Tibial artery (tissue), 4 donors: ENCODE measurements around the gene ODAD2.
"Not testable (repeated sequence)": the region's sequence is repeated elsewhere in the genome, so short reads cannot be mapped to it uniquely, and the experiment has no call there.

Source experiments
- DNase-seq, 2 donors: peaks; one replicate each; pipeline ENCODE4 v3.0.0-alpha.2; 2019
- H3K27ac ChIP-seq, 2 donors: fragments of 200-600 bp; sonication (generic) in 1 of 2; 1 replicate in 1 of 2; 2 replicates in 1 of 2; pipeline ENCODE4 v1.5.1; 2018 to 2019; ENCODE audit warnings: mild to moderate bottlenecking in 1 of 2
- H3K27me3 ChIP-seq, 2 donors: fragments of 200-600 bp; sonication (generic) in 1 of 2; one replicate each; pipeline versions ENCODE4 v1.5.1 to v1.6.0; 2016 to 2019
- H3K36me3 ChIP-seq, 3 donors: fragments of 200-600 bp; sonication (generic) in 2 of 3; one replicate each; pipeline ENCODE4 v1.5.1; 2016 to 2019; ENCODE audit warnings: mild to moderate bottlenecking in 2 of 3
- H3K4me1 ChIP-seq, 4 donors: fragments of 200-600 bp; sonication (generic) in 2 of 4; 1 replicate in 3 of 4; 2 replicates in 1 of 4; pipeline ENCODE4 v1.5.1; 2016 to 2019
- H3K4me3 ChIP-seq, 2 donors: fragments of 200-600 bp; sonication (generic) in 1 of 2; 1 replicate in 1 of 2; 2 replicates in 1 of 2; pipeline ENCODE4 v1.5.1; 2018 to 2019; ENCODE audit warnings: mild to moderate bottlenecking in 2 of 2
- H3K9me3 ChIP-seq, 3 donors: fragments of 200-600 bp; sonication (generic) in 1 of 3; one replicate each; pipeline ENCODE4 v1.5.1; 2016 to 2019
- intact Hi-C: fragments of 100-400 bp; cut with DNase I; formaldehyde crosslinking; loops from one replicate; pipeline ENCODE4 v1.15.0; 2023; ENCODE audit warnings: low total_unique reads
- TF ChIP-seq, protein P1 (sequence below), 2 experiments: fragments of 200-600 bp in 1 of 2; fragments of 450-650 bp in 1 of 2; IDR thresholded peaks; one replicate each; pipeline ENCODE4 v1.5.1; 2017 to 2019; ENCODE audit warnings: antibody characterized with exemption in 2 of 2, mild to moderate bottlenecking in 1 of 2, moderate library complexity in 1 of 2

ODAD2 gene

GRCh38 chr10:27986821-27987220 is 12.1 kb downstream of the ODAD2 start:
- Histone ChIP-seq H3K9me3 (no peaks in the 10 kb centered on the region), H3K27me3 (no peaks in the 10 kb centered on the region), H3K36me3 (no peaks in the 10 kb centered on the region), H3K4me1 (no peaks in the 10 kb centered on the region), H3K27ac (no peak overlapping the region), H3K4me3 (no peak overlapping the region)
- TF ChIP-seq, protein P1, sequence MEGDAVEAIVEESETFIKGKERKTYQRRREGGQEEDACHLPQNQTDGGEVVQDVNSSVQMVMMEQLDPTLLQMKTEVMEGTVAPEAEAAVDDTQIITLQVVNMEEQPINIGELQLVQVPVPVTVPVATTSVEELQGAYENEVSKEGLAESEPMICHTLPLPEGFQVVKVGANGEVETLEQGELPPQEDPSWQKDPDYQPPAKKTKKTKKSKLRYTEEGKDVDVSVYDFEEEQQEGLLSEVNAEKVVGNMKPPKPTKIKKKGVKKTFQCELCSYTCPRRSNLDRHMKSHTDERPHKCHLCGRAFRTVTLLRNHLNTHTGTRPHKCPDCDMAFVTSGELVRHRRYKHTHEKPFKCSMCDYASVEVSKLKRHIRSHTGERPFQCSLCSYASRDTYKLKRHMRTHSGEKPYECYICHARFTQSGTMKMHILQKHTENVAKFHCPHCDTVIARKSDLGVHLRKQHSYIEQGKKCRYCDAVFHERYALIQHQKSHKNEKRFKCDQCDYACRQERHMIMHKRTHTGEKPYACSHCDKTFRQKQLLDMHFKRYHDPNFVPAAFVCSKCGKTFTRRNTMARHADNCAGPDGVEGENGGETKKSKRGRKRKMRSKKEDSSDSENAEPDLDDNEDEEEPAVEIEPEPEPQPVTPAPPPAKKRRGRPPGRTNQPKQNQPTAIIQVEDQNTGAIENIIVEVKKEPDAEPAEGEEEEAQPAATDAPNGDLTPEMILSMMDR (IDR thresholded peaks at IDR 0.05): no peak
- intact Hi-C loops: no loop called here
- DNase-seq: no peak

- Histone ChIP-seq H3K9me3 (peaks cover 0 to 8% (median 0%) of the 10 kb centered on the region in 3 donors), H3K27me3 (no peaks in the 10 kb centered on the region), H3K36me3 (no peaks in the 10 kb centered on the region), H3K4me1 (no peaks in the 10 kb centered on the region), H3K4me3 (no peak overlapping the region), H3K27ac (no peak overlapping the region)
- TF ChIP-seq, protein P1 (IDR thresholded peaks at IDR 0.05): no peak
- intact Hi-C loops: no loop called here
- DNase-seq: no peak
These were observed 15.9 kb downstream of the ODAD2 start for GRCh38 chr10:27982875-27983543.

- intact Hi-C loops: no loop called here
- Histone ChIP-seq H3K27me3 (no peaks in the 10 kb centered on the region), H3K9me3 (peaks cover 0 to 8% (median 0%) of the 10 kb centered on the region in 3 donors), H3K4me3 (no peak overlapping the region), H3K27ac (no peak overlapping the region), H3K36me3 (no peaks in the 10 kb centered on the region), H3K4me1 (no peaks in the 10 kb centered on the region)
- TF ChIP-seq, protein P1 (IDR thresholded peaks at IDR 0.05): no peak
- DNase-seq: no peak
These were observed 17.1 kb downstream of the ODAD2 start for GRCh38 chr10:27981744-27982143.

GRCh38 chr10:27970795-27971194 is 28.1 kb downstream of the ODAD2 start:
- H3K27me3 ChIP-seq, H3K9me3 ChIP-seq, H3K36me3 ChIP-seq, DNase-seq, H3K4me1 ChIP-seq, H3K27ac ChIP-seq, H3K4me3 ChIP-seq, intact Hi-C loops: not testable (repeated sequence)

DNA sequence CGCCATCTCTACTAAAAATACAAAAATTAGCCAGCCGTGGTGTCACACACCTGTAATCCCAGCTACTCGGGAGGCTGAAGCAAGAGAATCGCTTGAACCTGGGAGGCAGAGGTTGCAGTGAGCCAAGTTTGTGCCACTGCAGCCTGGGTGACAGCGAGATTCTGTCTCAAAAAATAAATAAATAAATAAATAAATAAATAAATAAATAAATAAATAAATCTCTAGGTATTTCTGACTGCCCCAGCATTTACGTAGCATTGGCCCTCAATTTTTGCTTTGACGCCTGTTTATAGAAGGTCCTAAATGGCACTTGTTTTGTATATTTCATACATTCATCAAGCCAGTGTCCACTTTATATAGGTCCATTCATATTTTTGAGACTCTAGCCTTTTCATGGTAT is 28.9 kb downstream of the ODAD2 start:
- H3K4me3 ChIP-seq, DNase-seq, intact Hi-C loops, H3K9me3 ChIP-seq, H3K36me3 ChIP-seq, H3K4me1 ChIP-seq, H3K27me3 ChIP-seq, H3K27ac ChIP-seq: not testable (repeated sequence)

DNA sequence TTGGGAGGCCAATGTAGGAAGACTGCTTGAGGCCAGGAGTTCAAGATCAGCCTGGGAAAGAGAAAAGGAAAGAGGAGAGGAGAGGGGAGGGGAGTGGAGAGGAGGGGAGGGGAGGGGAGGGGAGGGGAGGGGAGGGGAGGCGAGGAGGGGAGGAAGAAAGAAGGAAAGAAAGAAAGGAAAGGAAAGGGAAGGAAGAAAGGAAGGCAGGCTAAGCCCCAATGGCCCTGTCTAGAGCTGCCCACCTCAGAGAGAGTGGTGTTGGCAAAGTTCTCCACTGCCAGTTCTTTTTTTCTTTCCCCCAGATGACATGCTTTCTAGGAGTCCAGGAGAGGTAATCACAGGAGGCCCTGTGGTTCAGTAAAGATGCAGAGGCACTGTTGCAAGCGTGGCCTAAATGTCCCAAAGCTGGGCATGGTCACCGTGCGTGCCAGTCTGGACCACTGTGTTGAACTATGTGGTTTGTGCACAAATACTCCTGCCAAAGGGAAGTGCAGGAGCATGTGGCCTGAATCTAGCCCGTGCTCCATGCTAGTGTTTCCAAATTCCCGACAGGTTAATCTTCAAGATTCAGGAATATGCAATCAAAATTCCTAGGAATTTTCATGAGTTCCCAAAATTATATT is 39.7 kb downstream of the ODAD2 start:
- intact Hi-C loops: loop anchor here (2.0 kb wide), 1 partner anchor 16 kb away; no protein-coding TSS in a partner anchor
- TF ChIP-seq, protein P1 (IDR thresholded peaks at IDR 0.05): no peak
- DNase-seq: no peak
- Histone ChIP-seq H3K27me3 (no peaks in the 10 kb centered on the region), H3K9me3 (no peaks in the 10 kb centered on the region), H3K27ac (no peak overlapping the region), H3K4me1 (peaks cover 0 to 4% (median 0%) of the 10 kb centered on the region in 4 donors), H3K4me3 (no peak overlapping the region), H3K36me3 (no peaks in the 10 kb centered on the region)

GRCh38 chr10:27958383-27958782 is 40.5 kb downstream of the ODAD2 start:
- intact Hi-C loops: loop anchor here (2.0 kb wide), 1 partner anchor 16 kb away; no protein-coding TSS in a partner anchor
- Histone ChIP-seq H3K4me3 (peak overlapping the region in 1 of 2 donors; percentile 8), H3K27ac (peak overlapping the region in 1 of 2 donors; percentile 19)
- not testable (repeated sequence) for H3K9me3 ChIP-seq, H3K27me3 ChIP-seq, H3K4me1 ChIP-seq, H3K36me3 ChIP-seq, DNase-seq
